NK-92 treated with Interleukin-12 subunit alpha and Interleukin-12 subunit beta, amount 100 ng/mL, for 24 hours (cell line): ENCODE results near the gene C5AR2.
"Not testable (repeated sequence)": the region's sequence is repeated elsewhere in the genome, so short reads cannot be mapped to it uniquely, and the experiment has no call there.

Experiments used
- DNase-seq: peaks from one replicate; lab custom pipeline; 2025; lab: John Stamatoyannopoulos, UW

The C5AR2 gene

GRCh38 chr19:47363758-47364531, 32.0 kb downstream of the C5AR2 start:
- DNase-seq = no peak

GRCh38 chr19:47365455-47365854, 33.5 kb downstream of the C5AR2 start:
- DNase-seq = not testable (repeated sequence)

GRCh38 chr19:47370045-47370611, 38.2 kb downstream of the C5AR2 start:
- DNase-seq = no peak

- no peak for DNase-seq
Measured at GRCh38 chr19:47371261-47371660, 39.3 kb downstream of the C5AR2 start.

GRCh38 chr19:47372603-47373002, 40.6 kb downstream of the C5AR2 start:
- no peak for DNase-seq

DNA sequence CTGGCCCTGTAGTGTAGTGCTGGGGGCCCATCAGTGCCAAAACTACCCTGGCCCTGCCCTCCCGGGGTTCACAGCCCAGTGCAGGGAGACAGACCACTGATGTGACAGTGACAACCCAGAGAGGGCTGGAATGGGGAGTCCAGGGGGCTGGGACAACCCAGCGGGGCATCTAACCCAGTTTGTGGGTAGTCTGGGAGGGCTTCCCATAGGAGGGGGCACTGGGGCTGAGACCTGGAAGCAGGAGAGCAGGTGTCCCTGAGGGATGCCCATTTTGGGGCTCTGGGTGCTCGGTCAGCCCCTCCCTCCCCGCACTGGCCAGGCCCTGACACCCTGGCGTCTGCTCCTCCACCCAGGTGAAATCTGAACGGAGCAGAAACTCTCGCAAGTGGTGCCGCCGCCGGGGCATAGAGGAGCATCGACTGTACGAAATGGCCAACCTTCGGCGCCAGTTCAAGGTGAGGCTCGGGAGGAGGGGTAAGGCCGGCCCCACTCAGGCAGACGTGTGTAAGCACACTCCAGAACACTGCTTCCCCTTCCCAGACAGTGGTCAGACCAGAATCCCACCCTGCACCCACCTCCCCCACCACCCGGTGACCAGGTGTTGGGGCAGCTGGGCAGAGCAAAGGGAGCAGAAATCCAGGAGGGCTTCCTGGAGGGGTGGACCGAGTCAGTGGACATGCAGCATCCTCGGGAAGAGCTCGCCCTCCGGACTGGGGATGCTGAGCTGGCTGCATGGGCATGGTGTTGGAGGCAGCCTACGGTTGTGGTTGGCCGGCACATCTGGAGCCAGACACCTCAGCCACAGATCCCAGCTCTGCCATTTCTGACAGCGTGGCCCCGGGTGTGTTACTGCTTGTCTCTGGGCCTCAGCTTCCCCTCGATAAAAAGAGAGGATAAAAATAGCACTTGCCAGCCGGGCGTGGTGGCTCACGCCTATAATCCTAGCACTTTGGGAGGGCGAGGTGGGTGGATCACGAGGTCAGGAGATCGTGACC, 41.6 kb downstream of the C5AR2 start:
- DNase-seq = no peak

GRCh38 chr19:47374876-47375693, 43.1 kb downstream of the C5AR2 start:
- DNase-seq = no peak

GRCh38 chr19:47375694-47376588, 44.0 kb downstream of the C5AR2 start:
- no peak for DNase-seq

GRCh38 chr19:47376589-47377144, 44.7 kb downstream of the C5AR2 start:
- no peak for DNase-seq

DNA sequence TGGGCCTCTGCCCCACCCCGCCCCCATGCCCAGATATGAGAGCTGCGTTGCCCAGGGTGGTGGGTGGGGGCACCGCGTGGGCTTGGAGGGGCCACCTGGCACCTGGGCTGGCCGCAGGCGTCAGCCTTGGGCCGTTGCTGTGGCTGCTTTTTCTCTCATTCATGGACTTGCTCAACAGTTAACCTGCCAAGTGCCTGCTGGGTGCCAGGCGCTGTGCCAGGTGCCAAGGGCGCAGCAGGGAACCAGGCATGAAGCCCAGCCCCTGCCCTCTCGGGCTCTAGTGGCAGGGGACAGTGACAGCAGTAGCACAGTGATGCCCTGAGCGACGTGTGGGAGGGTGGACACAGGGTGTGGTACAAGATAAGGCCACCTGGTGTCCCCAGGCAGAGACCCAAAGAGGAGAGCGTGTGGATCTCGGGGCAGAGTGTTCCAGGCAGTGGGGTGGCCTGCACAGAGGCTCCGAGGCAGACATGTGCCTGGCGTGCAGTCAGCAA, 45.3 kb downstream of the C5AR2 start:
- no peak for DNase-seq

GRCh38 chr19:47377801-47378200, 45.8 kb downstream of the C5AR2 start:
- DNase-seq = no peak

- DNase-seq = no peak
Measured at GRCh38 chr19:47378246-47378645, 46.3 kb downstream of the C5AR2 start.

- DNase-seq = no peak
Measured at GRCh38 chr19:47379381-47379938, 47.5 kb downstream of the C5AR2 start.

DNA sequence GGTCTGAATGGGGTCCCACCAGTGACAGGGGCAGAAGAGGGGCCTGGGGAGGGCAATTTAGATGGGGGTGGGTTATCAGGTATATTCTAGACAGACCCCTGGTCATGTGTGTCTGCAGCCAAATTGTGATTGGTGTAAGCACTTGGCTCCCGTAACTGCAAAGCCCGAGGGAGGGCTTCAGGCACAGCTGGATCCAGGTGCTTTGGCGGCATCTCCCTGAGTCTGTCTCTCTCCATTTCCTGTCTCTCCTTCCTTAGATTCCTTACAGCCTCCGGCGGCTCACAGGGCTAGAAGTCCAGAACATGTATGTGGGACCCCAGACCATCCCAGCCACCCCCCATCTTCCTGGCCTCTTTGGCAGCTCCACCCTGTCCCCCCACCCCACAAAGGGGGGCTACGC, 48.6 kb downstream of the C5AR2 start:
- DNase-seq = no peak

GRCh38 chr19:47381121-47381520, 49.1 kb downstream of the C5AR2 start:
- DNase-seq = no peak

- no peak for DNase-seq
Measured at GRCh38 chr19:47381653-47382279, 49.8 kb downstream of the C5AR2 start.

DNA sequence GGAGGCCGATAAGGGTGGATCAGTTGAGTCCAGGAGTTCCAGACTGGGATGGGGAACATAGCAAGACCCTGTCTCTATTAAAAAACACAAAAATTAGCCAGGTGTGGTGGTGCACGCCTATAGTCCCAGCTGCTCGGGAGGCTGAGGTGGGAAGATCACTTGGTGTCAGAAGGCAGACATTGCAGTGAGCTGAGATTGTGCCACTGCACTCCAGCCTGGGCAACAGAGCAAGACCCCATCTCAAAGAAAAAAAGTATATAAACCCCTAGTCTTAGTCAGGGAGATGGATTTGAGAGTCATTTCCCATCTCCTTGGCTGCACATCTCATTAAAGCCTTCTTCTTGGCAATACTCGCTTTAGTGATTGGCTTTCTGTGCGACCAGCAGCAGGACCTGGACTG, 51.9 kb downstream of the C5AR2 start:
- not testable (repeated sequence) for DNase-seq

- not testable (repeated sequence) for DNase-seq
Measured at GRCh38 chr19:47384533-47384932, 52.6 kb downstream of the C5AR2 start.

- not testable (repeated sequence) for DNase-seq
Measured at GRCh38 chr19:47386582-47386981, 54.6 kb downstream of the C5AR2 start.
